HG03025 (cell line): ENCODE results near the gene CYP2J2.
"Not testable (repeated sequence)": the region's sequence is repeated elsewhere in the genome, so short reads cannot be mapped to it uniquely, and the experiment has no call there.

Experiments
- ATAC-seq: cut with Tn5 transposase; IDR thresholded peaks from one replicate; pipeline ENCODE4 v1.9.1; 2021; ENCODE audit warnings: mild to moderate bottlenecking, moderate library complexity; ENCODE audit not compliant: unreplicated experiment, low FRiP score

Gene CYP2J2

GRCh38 chr1:59878370-59878769 is 48.2 kb downstream of the CYP2J2 start:
- ATAC-seq = no peak

- no peak for ATAC-seq
Observed at GRCh38 chr1:59877108-59877682, 49.4 kb downstream of the CYP2J2 start.

GRCh38 chr1:59871746-59872145 is 54.8 kb downstream of the CYP2J2 start:
- no peak for ATAC-seq

GRCh38 chr1:59866462-59866861 is 60.1 kb downstream of the CYP2J2 start:
- no peak for ATAC-seq

- no peak for ATAC-seq
Observed at GRCh38 chr1:59857679-59858354, 68.8 kb downstream of the CYP2J2 start.

GRCh38 chr1:59856725-59857338 is 69.7 kb downstream of the CYP2J2 start:
- no peak for ATAC-seq

GRCh38 chr1:59855297-59855696 is 71.3 kb downstream of the CYP2J2 start:
- ATAC-seq = not testable (repeated sequence)

GRCh38 chr1:59852117-59852516 is 74.5 kb downstream of the CYP2J2 start:
- ATAC-seq = no peak

GRCh38 chr1:59846895-59847282 is 79.7 kb downstream of the CYP2J2 start:
- no peak for ATAC-seq

- ATAC-seq = no peak
Observed at GRCh38 chr1:59846209-59846894, 80.2 kb downstream of the CYP2J2 start.

- no peak for ATAC-seq
Observed at GRCh38 chr1:59845091-59845490, 81.5 kb downstream of the CYP2J2 start.
